Sciatic nerve (tissue), 2 donors: ENCODE measurements around the gene ASNS. TPM values are rescaled to one million over a fixed set of nuclear protein-coding genes. Genes with fewer than 3 reads are reported as not detected.

ENCODE experiments used
- ATAC-seq: fragments of 200-7000 bp; cut with Tn5 transposase; one replicate; pipeline ENCODE4 v1.9.1; 2020; ENCODE audit warnings: mild to moderate bottlenecking, moderate library complexity
- DNase-seq: peaks from one replicate; pipeline ENCODE4 v3.0.0-alpha.2; 2020; ENCODE audit warnings: low spot score
- intact Hi-C: fragments of 100-400 bp; cut with DNase I; formaldehyde crosslinking; loops from one replicate; pipeline ENCODE4 v1.14.2; 2022
- total RNA-seq: library from RNA; stranded (reverse); fragmentation: NEBNext Ultra II Directional; extraction: Animal tissue kit (Norgen Biotek cat#: 25700); gene quantifications from one replicate; pipeline ENCODE4 v1.2.1, GENCODE V29; 2021
- donor health status: DM: no; HTN: no; CAD: no.
- donor health status: DM: no; HTN: no; CAD: no.

The ASNS gene
- total RNA-seq, 1 donor from 2014 or later: 15.2 TPM

GRCh38 chr7:97846945-97847344 is 25.3 kb downstream of the ASNS start:
- intact Hi-C loops: no loop called here
- ATAC-seq (no peak), DNase-seq (no peak)

- ATAC-seq (no peak), DNase-seq (no peak)
- intact Hi-C loops: no loop called here
These were observed 26.5 kb downstream of the ASNS start for GRCh38 chr7:97845622-97846203.

- no peak for ATAC-seq
- intact Hi-C loops: no loop called here
These were observed 28.2 kb downstream of the ASNS start for GRCh38 chr7:97844036-97844435.

GRCh38 chr7:97842772-97843345 is 29.3 kb downstream of the ASNS start:
- ATAC-seq (no peak), DNase-seq (no peak)
- intact Hi-C loops: no loop called here

More at GRCh38 chr7:97844036-97844435, 28.2 kb downstream of the ASNS start:
- no peak for DNase-seq

- no peak for DNase-seq
- intact Hi-C loops: no loop called here
- ATAC-seq: no peak
These were observed 30.2 kb downstream of the ASNS start for GRCh38 chr7:97842006-97842405.

GRCh38 chr7:97835296-97836138 is 36.7 kb downstream of the ASNS start:
- intact Hi-C loops: no loop called here
- DNase-seq (peak; percentile 78), ATAC-seq (peak; percentile 74)

- intact Hi-C loops: no loop called here
- ATAC-seq (no peak), DNase-seq (no peak)
These were observed 53.0 kb downstream of the ASNS start for GRCh38 chr7:97819161-97819560.

GRCh38 chr7:97818066-97818663 is 54.0 kb downstream of the ASNS start:
- intact Hi-C loops: no loop called here
- ATAC-seq (no peak), DNase-seq (no peak)

Other genes with a start within 250 kb of the ASNS start
- gene TAC1, start 140.3 kb downstream of the ASNS start, total RNA-seq: 5.9 TPM
- not detected for gene OCM2, start 117.8 kb upstream of the ASNS start, total RNA-seq
- 14.5 TPM for gene LMTK2, start 234.5 kb upstream of the ASNS start, total RNA-seq